OCI-LY3 (cell line): ENCODE results near the gene RFC3.

Source experiments
- CTCF ChIP-seq: fragments of 200-600, 300-600 bp; sonication (generic); IDR thresholded peaks from 2 replicates; pipeline ENCODE4 v1.5.1; 2014; ENCODE audit warnings: antibody characterized with exemption, low read length, low read depth
- EZH2phosphoT487 ChIP-seq: fragments of 200-600 bp; shearing (Covaris generic); IDR thresholded peaks from 2 replicates; pipeline ENCODE4 v1.6.1; 2018; ENCODE audit warnings: antibody characterized with exemption, mixed run types, low read depth

- TF ChIP-seq CTCF = no peak
- TF ChIP-seq EZH2phosphoT487 = no peak
Measured at GRCh38 chr13:33865945-33866344, 48.0 kb downstream of the RFC3 start.
